Measurements from ENCODE around the gene BAK1. TPM values are rescaled to one million over a fixed set of nuclear protein-coding genes. Genes with fewer than 3 reads are reported as not detected.

BAK1 gene
- total and polyA plus RNA-seq, 2 of the 13 experiments (the other 11 are each of a cell fraction or from before 2014, with no cell fraction given) = 15.0 to 23.8 TPM

DNA sequence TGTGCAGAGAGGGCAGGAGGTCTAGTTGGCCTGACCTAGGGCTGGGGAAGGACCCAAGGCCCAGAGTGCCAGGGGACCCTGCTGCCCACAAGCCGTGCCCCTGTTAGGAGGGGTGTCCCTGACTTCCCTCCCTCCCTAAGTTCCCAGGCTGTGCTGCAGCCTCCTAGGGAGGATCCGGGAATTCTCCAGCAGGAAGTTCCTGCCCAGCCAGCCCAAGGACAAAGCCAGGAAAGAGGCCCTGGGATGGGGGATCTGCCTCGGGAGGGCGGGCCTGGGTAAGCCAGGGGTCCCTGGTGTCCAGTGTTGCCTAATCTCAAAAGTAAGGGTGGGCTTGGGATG, 9.3 kb upstream of the BAK1 start (continued):
- TF ChIP-seq, protein P1, sequence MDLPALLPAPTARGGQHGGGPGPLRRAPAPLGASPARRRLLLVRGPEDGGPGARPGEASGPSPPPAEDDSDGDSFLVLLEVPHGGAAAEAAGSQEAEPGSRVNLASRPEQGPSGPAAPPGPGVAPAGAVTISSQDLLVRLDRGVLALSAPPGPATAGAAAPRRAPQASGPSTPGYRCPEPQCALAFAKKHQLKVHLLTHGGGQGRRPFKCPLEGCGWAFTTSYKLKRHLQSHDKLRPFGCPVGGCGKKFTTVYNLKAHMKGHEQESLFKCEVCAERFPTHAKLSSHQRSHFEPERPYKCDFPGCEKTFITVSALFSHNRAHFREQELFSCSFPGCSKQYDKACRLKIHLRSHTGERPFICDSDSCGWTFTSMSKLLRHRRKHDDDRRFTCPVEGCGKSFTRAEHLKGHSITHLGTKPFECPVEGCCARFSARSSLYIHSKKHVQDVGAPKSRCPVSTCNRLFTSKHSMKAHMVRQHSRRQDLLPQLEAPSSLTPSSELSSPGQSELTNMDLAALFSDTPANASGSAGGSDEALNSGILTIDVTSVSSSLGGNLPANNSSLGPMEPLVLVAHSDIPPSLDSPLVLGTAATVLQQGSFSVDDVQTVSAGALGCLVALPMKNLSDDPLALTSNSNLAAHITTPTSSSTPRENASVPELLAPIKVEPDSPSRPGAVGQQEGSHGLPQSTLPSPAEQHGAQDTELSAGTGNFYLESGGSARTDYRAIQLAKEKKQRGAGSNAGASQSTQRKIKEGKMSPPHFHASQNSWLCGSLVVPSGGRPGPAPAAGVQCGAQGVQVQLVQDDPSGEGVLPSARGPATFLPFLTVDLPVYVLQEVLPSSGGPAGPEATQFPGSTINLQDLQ (CRISPR knock-in tag; IDR thresholded peaks at IDR 0.05) = no peak
- no peak for TF ChIP-seq NFYB (CRISPR knock-in tag; IDR thresholded peaks at IDR 0.05)
- TF ChIP-seq JARID2 (CRISPR knock-in tag; IDR thresholded peaks at IDR 0.05; ENCODE audit: insufficient replicate concordance) = no peak
- TF ChIP-seq, protein P2, sequence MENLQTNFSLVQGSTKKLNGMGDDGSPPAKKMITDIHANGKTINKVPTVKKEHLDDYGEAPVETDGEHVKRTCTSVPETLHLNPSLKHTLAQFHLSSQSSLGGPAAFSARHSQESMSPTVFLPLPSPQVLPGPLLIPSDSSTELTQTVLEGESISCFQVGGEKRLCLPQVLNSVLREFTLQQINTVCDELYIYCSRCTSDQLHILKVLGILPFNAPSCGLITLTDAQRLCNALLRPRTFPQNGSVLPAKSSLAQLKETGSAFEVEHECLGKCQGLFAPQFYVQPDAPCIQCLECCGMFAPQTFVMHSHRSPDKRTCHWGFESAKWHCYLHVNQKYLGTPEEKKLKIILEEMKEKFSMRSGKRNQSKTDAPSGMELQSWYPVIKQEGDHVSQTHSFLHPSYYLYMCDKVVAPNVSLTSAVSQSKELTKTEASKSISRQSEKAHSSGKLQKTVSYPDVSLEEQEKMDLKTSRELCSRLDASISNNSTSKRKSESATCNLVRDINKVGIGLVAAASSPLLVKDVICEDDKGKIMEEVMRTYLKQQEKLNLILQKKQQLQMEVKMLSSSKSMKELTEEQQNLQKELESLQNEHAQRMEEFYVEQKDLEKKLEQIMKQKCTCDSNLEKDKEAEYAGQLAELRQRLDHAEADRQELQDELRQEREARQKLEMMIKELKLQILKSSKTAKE (CRISPR knock-in tag; IDR thresholded peaks at IDR 0.05; ENCODE audit: borderline replicate concordance) = no peak
- no peak for TF ChIP-seq HNRNPLL (IDR thresholded peaks at IDR 0.05; ENCODE audit: low read depth, low read length, poor library complexity, severe bottlenecking)
- TF ChIP-seq PCBP1 (IDR thresholded peaks at IDR 0.05; ENCODE audit: borderline replicate concordance, low read depth, low read length) = no peak
- no peak for TF ChIP-seq ZNF232 (CRISPR knock-in tag; IDR thresholded peaks at IDR 0.05; ENCODE audit: borderline replicate concordance)
- TF ChIP-seq, protein P3, sequence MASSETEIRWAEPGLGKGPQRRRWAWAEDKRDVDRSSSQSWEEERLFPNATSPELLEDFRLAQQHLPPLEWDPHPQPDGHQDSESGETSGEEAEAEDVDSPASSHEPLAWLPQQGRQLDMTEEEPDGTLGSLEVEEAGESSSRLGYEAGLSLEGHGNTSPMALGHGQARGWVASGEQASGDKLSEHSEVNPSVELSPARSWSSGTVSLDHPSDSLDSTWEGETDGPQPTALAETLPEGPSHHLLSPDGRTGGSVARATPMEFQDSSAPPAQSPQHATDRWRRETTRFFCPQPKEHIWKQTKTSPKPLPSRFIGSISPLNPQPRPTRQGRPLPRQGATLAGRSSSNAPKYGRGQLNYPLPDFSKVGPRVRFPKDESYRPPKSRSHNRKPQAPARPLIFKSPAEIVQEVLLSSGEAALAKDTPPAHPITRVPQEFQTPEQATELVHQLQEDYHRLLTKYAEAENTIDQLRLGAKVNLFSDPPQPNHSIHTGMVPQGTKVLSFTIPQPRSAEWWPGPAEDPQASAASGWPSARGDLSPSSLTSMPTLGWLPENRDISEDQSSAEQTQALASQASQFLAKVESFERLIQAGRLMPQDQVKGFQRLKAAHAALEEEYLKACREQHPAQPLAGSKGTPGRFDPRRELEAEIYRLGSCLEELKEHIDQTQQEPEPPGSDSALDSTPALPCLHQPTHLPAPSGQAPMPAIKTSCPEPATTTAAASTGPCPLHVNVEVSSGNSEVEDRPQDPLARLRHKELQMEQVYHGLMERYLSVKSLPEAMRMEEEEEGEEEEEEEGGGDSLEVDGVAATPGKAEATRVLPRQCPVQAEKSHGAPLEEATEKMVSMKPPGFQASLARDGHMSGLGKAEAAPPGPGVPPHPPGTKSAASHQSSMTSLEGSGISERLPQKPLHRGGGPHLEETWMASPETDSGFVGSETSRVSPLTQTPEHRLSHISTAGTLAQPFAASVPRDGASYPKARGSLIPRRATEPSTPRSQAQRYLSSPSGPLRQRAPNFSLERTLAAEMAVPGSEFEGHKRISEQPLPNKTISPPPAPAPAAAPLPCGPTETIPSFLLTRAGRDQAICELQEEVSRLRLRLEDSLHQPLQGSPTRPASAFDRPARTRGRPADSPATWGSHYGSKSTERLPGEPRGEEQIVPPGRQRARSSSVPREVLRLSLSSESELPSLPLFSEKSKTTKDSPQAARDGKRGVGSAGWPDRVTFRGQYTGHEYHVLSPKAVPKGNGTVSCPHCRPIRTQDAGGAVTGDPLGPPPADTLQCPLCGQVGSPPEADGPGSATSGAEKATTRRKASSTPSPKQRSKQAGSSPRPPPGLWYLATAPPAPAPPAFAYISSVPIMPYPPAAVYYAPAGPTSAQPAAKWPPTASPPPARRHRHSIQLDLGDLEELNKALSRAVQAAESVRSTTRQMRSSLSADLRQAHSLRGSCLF (CRISPR knock-in tag; IDR thresholded peaks at IDR 0.05; ENCODE audit: borderline replicate concordance) = no peak
- no peak for TF ChIP-seq ZNF878 (CRISPR knock-in tag; IDR thresholded peaks at IDR 0.05)
- TF ChIP-seq, protein P4, sequence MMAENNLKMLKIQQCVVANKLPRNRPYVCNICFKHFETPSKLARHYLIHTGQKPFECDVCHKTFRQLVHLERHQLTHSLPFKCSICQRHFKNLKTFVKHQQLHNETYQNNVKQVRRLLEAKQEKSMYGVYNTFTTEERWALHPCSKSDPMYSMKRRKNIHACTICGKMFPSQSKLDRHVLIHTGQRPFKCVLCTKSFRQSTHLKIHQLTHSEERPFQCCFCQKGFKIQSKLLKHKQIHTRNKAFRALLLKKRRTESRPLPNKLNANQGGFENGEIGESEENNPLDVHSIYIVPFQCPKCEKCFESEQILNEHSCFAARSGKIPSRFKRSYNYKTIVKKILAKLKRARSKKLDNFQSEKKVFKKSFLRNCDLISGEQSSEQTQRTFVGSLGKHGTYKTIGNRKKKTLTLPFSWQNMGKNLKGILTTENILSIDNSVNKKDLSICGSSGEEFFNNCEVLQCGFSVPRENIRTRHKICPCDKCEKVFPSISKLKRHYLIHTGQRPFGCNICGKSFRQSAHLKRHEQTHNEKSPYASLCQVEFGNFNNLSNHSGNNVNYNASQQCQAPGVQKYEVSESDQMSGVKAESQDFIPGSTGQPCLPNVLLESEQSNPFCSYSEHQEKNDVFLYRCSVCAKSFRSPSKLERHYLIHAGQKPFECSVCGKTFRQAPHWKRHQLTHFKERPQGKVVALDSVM (CRISPR knock-in tag; IDR thresholded peaks at IDR 0.05) = no peak
- TF ChIP-seq, protein P5, sequence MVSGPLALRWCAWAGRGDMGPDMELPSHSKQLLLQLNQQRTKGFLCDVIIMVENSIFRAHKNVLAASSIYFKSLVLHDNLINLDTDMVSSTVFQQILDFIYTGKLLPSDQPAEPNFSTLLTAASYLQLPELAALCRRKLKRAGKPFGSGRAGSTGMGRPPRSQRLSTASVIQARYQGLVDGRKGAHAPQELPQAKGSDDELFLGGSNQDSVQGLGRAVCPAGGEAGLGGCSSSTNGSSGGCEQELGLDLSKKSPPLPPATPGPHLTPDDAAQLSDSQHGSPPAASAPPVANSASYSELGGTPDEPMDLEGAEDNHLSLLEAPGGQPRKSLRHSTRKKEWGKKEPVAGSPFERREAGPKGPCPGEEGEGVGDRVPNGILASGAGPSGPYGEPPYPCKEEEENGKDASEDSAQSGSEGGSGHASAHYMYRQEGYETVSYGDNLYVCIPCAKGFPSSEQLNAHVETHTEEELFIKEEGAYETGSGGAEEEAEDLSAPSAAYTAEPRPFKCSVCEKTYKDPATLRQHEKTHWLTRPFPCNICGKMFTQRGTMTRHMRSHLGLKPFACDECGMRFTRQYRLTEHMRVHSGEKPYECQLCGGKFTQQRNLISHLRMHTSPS (CRISPR knock-in tag; IDR thresholded peaks at IDR 0.05; ENCODE audit: low read depth) = peak; percentile 33; the same call in 1 of the 2 replicates
- no peak for TF ChIP-seq NONO (IDR thresholded peaks at IDR 0.05)
- 0 out of 2 replicates have a peak, but pooled peaks have one; percentile 3 for TF ChIP-seq NONO (CRISPR knock-in tag; conservative IDR thresholded peaks at IDR 0.05)
- TF ChIP-seq, protein P6, sequence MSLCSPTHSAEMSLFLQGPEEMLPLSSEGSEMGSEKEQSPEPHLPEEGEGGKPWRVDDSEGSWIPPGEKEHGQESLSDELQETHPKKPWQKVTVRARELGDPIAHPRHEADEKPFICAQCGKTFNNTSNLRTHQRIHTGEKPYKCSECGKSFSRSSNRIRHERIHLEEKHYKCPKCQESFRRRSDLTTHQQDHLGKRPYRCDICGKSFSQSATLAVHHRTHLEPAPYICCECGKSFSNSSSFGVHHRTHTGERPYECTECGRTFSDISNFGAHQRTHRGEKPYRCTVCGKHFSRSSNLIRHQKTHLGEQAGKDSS (CRISPR knock-in tag; IDR thresholded peaks at IDR 0.05; ENCODE audit: borderline replicate concordance, low read depth) = no peak

All from HepG2 (cell line).